ENCODE results near the gene GOLGA6D.
"Not testable (repeated sequence)": the region's sequence is repeated elsewhere in the genome, so short reads cannot be mapped to it uniquely, and the experiment has no call there.

GOLGA6D gene

GRCh38 chr15:75335705-75336355, 53.2 kb downstream of the GOLGA6D start, which contains the start of gene COMMD4:
COMMD4 (plus strand) TSS chr15:75336063; CDS start chr15:75336090, 27 bp downstream.
- peak; percentile 8 for DNase-seq

GRCh38 chr15:75338661-75339240, 56.1 kb downstream of the GOLGA6D start:
- DNase-seq: no peak

GRCh38 chr15:75339531-75340240, 57.1 kb downstream of the GOLGA6D start:
- no peak for DNase-seq

- no peak for DNase-seq
These were observed 59.6 kb downstream of the GOLGA6D start for GRCh38 chr15:75342221-75342620.

- not testable (repeated sequence) for DNase-seq
These were observed 61.3 kb downstream of the GOLGA6D start for GRCh38 chr15:75343953-75344352.

Measured in NCI-H187 treated with DMSO at 0.1 percent for 48 hours (cell line).